IMR-90 (cell line): Measurements from ENCODE around the gene ASB6. TPM values are rescaled to one million over a fixed set of nuclear protein-coding genes. Genes with fewer than 3 reads are reported as not detected.

Experiments used
- ATAC-seq: fragments of 200-7000 bp; cut with Tn5 transposase; 2 replicates; pipeline ENCODE4 v1.9.1; 2020; ENCODE audit warnings: low read depth, mild to moderate bottlenecking, moderate library complexity
- BruUV-seq: library from RNA; stranded (reverse); fragments of 400-500 nt; replicated peaks from 2 replicates; lab custom pipeline; 2021; lab: Mats Ljungman, UMichigan
- CTCF ChIA-PET: fragments of 300-600 bp; formaldehyde crosslinking; extraction: SDS; loops from one replicate; lab custom pipeline; 2021; ENCODE audit warnings: antibody characterized with exemption; lab: Yijun Ruan, JAX
- POLR2A ChIA-PET: fragments of 300-600 bp; sonication (Branson Sonifier 250); formaldehyde crosslinking; loops from one replicate; lab custom pipeline; 2022; ENCODE audit warnings: antibody characterized with exemption; ENCODE audit not compliant: unreplicated experiment; lab: Charles Lee
- DNase-seq: peaks from one replicate; pipeline ENCODE4 v3.0.0; 2013
- H2AFZ ChIP-seq: replicated peaks from 2 replicates; pipeline ENCODE3; 2013; ENCODE audit warnings: low read length, mild to moderate bottlenecking; ENCODE audit not compliant: poor library complexity
- H2AK5ac ChIP-seq: 2 replicates; pipeline ENCODE4 v1.6.1; 2013; ENCODE audit warnings: low read depth, low read length, inconsistent platforms
- H2AK9ac ChIP-seq: replicated peaks from 2 replicates; pipeline ENCODE3; 2013; ENCODE audit warnings: mild to moderate bottlenecking, low read depth, low read length, moderate library complexity; ENCODE audit not compliant: poor library complexity
- H2BK120ac ChIP-seq: 2 replicates; pipeline ENCODE4 v1.6.1; 2013; ENCODE audit warnings: low read depth, low read length, inconsistent platforms
- H2BK15ac ChIP-seq: 3 replicates; pipeline ENCODE4 v1.6.1; 2013; ENCODE audit warnings: low read depth, low read length, inconsistent platforms
- H2BK20ac ChIP-seq: 2 replicates; pipeline ENCODE4 v1.6.1; 2013; ENCODE audit warnings: low read depth, mild to moderate bottlenecking, inconsistent platforms, low read length, moderate library complexity
- H2BK5ac ChIP-seq: 2 replicates; pipeline ENCODE4 v1.6.1; 2013; ENCODE audit warnings: mild to moderate bottlenecking, low read depth, low read length, inconsistent platforms; ENCODE audit not compliant: poor library complexity, severe bottlenecking
- H3K14ac ChIP-seq: replicated peaks from 2 replicates; pipeline ENCODE4 v1.6.1; 2013; ENCODE audit warnings: low read depth, low read length, inconsistent platforms
- H3K18ac ChIP-seq: 2 replicates; pipeline ENCODE4 v1.6.1; 2013; ENCODE audit warnings: low read depth, low read length, control low read depth
- H3K23ac ChIP-seq: 2 replicates; pipeline ENCODE4 v1.6.1; 2013; ENCODE audit warnings: low read depth, low read length, inconsistent platforms
- H3K27ac ChIP-seq: 2 replicates; pipeline ENCODE4 v1.5.1; 2013; ENCODE audit warnings: mild to moderate bottlenecking, control low read depth, low read length; ENCODE audit not compliant: insufficient read depth
- H3K27me3 ChIP-seq: 2 replicates; pipeline ENCODE4 v1.6.1; 2013; ENCODE audit warnings: low read length; ENCODE audit not compliant: control insufficient read depth, insufficient read depth
- H3K36me3 ChIP-seq: 2 replicates; pipeline ENCODE4 v1.6.1; 2013; ENCODE audit warnings: low read length, mixed read lengths; ENCODE audit not compliant: control insufficient read depth, insufficient read depth
- H3K4ac ChIP-seq: 2 replicates; pipeline ENCODE4 v1.6.1; 2013; ENCODE audit warnings: low read depth, low read length, inconsistent platforms
- H3K4me1 ChIP-seq: 2 replicates; pipeline ENCODE4 v1.6.1; 2013; ENCODE audit warnings: low read length, mixed read lengths; ENCODE audit not compliant: control insufficient read depth, insufficient read depth
- H3K4me2 ChIP-seq: 2 replicates; pipeline ENCODE4 v1.6.1; 2013; ENCODE audit warnings: low read depth, mild to moderate bottlenecking, control low read depth, low read length, moderate library complexity
- H3K4me3 ChIP-seq: 2 replicates; pipeline ENCODE4 v1.5.1; 2013; ENCODE audit warnings: low read depth, mild to moderate bottlenecking, control low read depth, low read length, moderate library complexity; ENCODE audit not compliant: insufficient read depth
- H3K56ac ChIP-seq: 2 replicates; pipeline ENCODE4 v1.6.1; 2013; ENCODE audit warnings: low read length, inconsistent platforms; ENCODE audit not compliant: insufficient read depth; ENCODE audit errors: extremely low read depth
- H3K79me1 ChIP-seq, 2 experiments: 2 replicates each; pipeline ENCODE4 v1.6.1; 2013; ENCODE audit warnings: low read length in 2 of 2, inconsistent platforms in 1 of 2, low read depth in 1 of 2
- H3K9ac ChIP-seq: 2 replicates; pipeline ENCODE4 v1.6.1; 2013; ENCODE audit warnings: low read depth, low read length, control low read depth
- H3K9me1 ChIP-seq: 2 replicates; pipeline ENCODE4 v1.6.1; 2013; ENCODE audit warnings: low read length, inconsistent platforms; ENCODE audit not compliant: insufficient read depth
- H3K9me3 ChIP-seq: 2 replicates; pipeline ENCODE4 v1.6.1; 2013; ENCODE audit warnings: low read length; ENCODE audit not compliant: control insufficient read depth, insufficient read depth
- H4K20me1 ChIP-seq: 2 replicates; pipeline ENCODE4 v1.6.1; 2013; ENCODE audit warnings: low read length, inconsistent platforms; ENCODE audit not compliant: insufficient read depth
- H4K5ac ChIP-seq: 2 replicates; pipeline ENCODE4 v1.6.1; 2013; ENCODE audit warnings: mild to moderate bottlenecking, low read depth, low read length, control low read depth
- H4K8ac ChIP-seq, 2 experiments: 2 replicates each; pipeline ENCODE4 v1.6.1; 2013; ENCODE audit warnings: low read depth in 2 of 2, low read length in 2 of 2, control low read depth in 1 of 2, inconsistent platforms in 1 of 2
- H4K91ac ChIP-seq: 2 replicates; pipeline ENCODE4 v1.6.1; 2013; ENCODE audit warnings: low read depth, low read length, inconsistent platforms; ENCODE audit not compliant: insufficient read depth
- BHLHE40 ChIP-seq: fragments of 150-350 bp; IDR thresholded peaks from 2 replicates; pipeline ENCODE4 v1.6.1; 2016; ENCODE audit warnings: mild to moderate bottlenecking, low read depth, low read length
- WGBS, 2 experiments: methylation state at CpG; one replicate each; pipeline versions ENCODE4 v1.1.5 to v1.1.7; 2013; ENCODE audit warnings: missing lambda C conversion rate in 2 of 2; ENCODE audit not compliant: insufficient read length in 1 of 2; ENCODE audit errors: extremely low coverage in 2 of 2; 5-methylcytosine and 5-hydroxymethylcytosine counted together
- dilution Hi-C: fragments of 300-500 bp; cut with HindIII; formaldehyde crosslinking; loops from one replicate; pipeline ENCODE4 v1.14.3; 2018; ENCODE audit warnings: low sequenced_read_pairs; ENCODE audit not compliant: unreplicated experiment
- in situ Hi-C: fragments of 300-500 bp; cut with MboI; formaldehyde crosslinking; loops from 3 replicates; pipeline ENCODE4 v1.14.3; 2019; ENCODE audit warnings: low sequenced_read_pairs, inconsistent platforms, mixed read lengths
- intact Hi-C: fragments of 100-400 bp; cut with micrococcal nuclease; formaldehyde crosslinking; loops from 2 replicates; pipeline ENCODE4 v1.10.0; 2022
- polyA plus RNA-seq, 3 experiments: library from polyadenylated mRNA; depleted of rRNA; stranded (reverse); fragments of >200 nt; gene quantifications; 2 replicates each; pipeline ENCODE4 v1.2.3, GENCODE V29; 2012; ENCODE audit warnings: low replicate concordance in 1 of 3
- total RNA-seq: library from RNA; depleted of rRNA; stranded (reverse); fragments of >200 nt; gene quantifications from 2 replicates; pipeline ENCODE4 v1.2.3, GENCODE V29; 2012

ASB6 gene
- total and polyA plus RNA-seq, 2 of the 4 experiments (the other 2 are of a cell fraction): 9.7 to 28.9 TPM

DNA sequence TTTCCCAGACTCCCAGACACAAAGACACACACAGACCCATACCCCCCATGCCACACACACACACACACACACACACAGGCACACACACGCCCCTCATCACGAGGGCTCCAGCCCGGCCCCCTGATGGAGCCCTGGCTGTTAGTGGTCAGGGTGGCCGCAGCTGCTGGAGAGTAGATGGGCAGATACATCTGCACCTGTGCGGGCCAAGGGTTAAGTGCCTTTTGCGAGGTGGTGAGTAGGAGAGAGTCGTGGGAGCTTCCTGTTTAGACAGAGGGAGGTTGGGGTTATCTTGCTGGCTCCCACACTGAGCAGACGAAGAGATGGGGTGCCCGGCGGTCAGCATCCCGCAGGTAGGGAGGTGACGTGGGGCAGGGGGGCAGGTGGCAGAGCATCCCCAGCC lies 31.7 kb upstream of the ASB6 start:
- H2BK5ac ChIP-seq: no peak overlapping the region
- no peak overlapping the region for H2BK15ac ChIP-seq
- in situ Hi-C loops (no loop called here), dilution Hi-C loops (no loop called here), intact Hi-C loops (no loop called here)
- H3K23ac ChIP-seq: no peak overlapping the region
- H3K9ac ChIP-seq: no peak overlapping the region
- POLR2A ChIA-PET: no interaction called here
- BruUV-seq: no TSS peak
- peaks cover 78% of the 10 kb centered on the region for H4K20me1 ChIP-seq
- no peak for TF ChIP-seq BHLHE40
- H4K8ac ChIP-seq: no peak overlapping the region
- H3K4me2 ChIP-seq: no peak overlapping the region
- CTCF ChIA-PET: interaction anchor here (1.0 kb wide), 1 partner anchor 53 kb away, joined by 4 read pairs; no protein-coding TSS in a partner anchor
- H2AK5ac ChIP-seq: no peak overlapping the region
- H4K5ac ChIP-seq: no peak overlapping the region
- H3K36me3 ChIP-seq: peaks cover 21% of the 10 kb centered on the region
- H3K79me1 ChIP-seq: peaks cover 16 to 91% of the 10 kb centered on the region in 2 experiments
- no peak overlapping the region for H2BK20ac ChIP-seq
- H4K91ac ChIP-seq: no peak overlapping the region
- H3K4me3 ChIP-seq: no peak overlapping the region
- ATAC-seq: no peak
- peaks cover 28% of the 10 kb centered on the region for H3K9me1 ChIP-seq
- no peaks in the 10 kb centered on the region for H3K9me3 ChIP-seq
- no peak overlapping the region for H3K27ac ChIP-seq
- peaks cover 18% of the 10 kb centered on the region for H3K4me1 ChIP-seq
- WGBS, 2 experiments: 60% methylated on average over 5 of the region's 12 CpGs; no CpG with 5 or more reads in 1 of the 2 experiments
- DNase-seq: no peak
- no peak overlapping the region for H3K18ac ChIP-seq
- no peak overlapping the region for H2BK120ac ChIP-seq
- H3K14ac ChIP-seq: no peak overlapping the region
- H3K27me3 ChIP-seq: no peaks in the 10 kb centered on the region
- no peak overlapping the region for H2AFZ ChIP-seq
- H3K4ac ChIP-seq: no peak overlapping the region
- no peak overlapping the region for H3K56ac ChIP-seq
- no peak overlapping the region for H2AK9ac ChIP-seq
